ENCODE data around the gene OBSL1.

The OBSL1 gene

DNA sequence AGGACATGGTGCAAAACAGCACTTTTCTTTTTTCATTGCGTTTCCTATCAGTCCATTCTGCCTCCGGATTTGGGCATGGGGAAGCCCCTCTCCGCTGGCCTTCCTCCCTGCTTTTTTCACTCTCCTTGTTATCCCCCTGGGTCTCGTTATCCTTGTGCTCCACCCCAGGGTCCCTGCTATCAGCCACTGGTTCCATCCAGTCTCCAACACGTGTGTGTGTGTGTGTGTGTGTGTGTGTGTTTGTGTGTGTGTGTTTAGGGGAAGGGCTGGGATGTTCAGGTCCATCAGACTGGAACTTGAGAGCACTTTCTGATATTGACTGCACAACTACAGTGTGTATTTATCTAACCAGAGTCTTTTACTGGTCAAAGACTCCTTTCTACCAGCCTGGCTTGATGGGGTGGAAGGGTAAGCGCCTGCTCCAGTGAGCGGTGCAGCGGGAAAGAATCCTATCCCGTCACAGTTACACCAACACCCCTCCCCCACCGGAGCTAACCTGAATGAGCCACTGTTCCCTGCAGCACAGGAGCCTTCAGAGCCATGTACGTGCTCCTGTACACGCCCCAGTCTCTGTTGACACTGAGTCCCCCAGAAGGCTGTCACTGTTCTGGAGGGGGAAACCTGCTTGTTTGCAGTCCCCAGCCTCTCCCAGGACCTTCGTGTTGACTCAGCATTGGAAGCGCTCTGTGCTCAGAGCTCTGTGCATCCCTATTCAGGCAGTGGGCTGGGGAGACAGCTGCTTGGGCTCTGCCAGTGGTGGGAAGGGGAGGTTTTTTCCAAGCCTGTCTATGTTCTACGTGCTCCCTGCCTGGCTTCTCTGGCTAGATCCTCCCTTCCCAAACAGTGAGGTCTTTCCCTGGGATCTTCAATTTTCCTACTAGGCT, 5.4 kb upstream of the OBSL1 start:
- DNase-seq, result peak; percentile 73
- TF ChIP-seq, protein P1, sequence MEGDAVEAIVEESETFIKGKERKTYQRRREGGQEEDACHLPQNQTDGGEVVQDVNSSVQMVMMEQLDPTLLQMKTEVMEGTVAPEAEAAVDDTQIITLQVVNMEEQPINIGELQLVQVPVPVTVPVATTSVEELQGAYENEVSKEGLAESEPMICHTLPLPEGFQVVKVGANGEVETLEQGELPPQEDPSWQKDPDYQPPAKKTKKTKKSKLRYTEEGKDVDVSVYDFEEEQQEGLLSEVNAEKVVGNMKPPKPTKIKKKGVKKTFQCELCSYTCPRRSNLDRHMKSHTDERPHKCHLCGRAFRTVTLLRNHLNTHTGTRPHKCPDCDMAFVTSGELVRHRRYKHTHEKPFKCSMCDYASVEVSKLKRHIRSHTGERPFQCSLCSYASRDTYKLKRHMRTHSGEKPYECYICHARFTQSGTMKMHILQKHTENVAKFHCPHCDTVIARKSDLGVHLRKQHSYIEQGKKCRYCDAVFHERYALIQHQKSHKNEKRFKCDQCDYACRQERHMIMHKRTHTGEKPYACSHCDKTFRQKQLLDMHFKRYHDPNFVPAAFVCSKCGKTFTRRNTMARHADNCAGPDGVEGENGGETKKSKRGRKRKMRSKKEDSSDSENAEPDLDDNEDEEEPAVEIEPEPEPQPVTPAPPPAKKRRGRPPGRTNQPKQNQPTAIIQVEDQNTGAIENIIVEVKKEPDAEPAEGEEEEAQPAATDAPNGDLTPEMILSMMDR (IDR thresholded peaks at IDR 0.05), result no peak
- Mint-ChIP-seq H3K27ac (peak overlapping the region; percentile 88), H3K4me3 (peak overlapping the region; percentile 54), H3K9me3 (no peaks in the 10 kb centered on the region), H3K4me1 (peaks cover 64% of the 10 kb centered on the region), H3K27me3 (ENCODE audit: low read depth, poor library complexity) (peaks cover 17% of the 10 kb centered on the region), H3K36me3 (ENCODE audit: low read depth) (no peaks in the 10 kb centered on the region)

DNA sequence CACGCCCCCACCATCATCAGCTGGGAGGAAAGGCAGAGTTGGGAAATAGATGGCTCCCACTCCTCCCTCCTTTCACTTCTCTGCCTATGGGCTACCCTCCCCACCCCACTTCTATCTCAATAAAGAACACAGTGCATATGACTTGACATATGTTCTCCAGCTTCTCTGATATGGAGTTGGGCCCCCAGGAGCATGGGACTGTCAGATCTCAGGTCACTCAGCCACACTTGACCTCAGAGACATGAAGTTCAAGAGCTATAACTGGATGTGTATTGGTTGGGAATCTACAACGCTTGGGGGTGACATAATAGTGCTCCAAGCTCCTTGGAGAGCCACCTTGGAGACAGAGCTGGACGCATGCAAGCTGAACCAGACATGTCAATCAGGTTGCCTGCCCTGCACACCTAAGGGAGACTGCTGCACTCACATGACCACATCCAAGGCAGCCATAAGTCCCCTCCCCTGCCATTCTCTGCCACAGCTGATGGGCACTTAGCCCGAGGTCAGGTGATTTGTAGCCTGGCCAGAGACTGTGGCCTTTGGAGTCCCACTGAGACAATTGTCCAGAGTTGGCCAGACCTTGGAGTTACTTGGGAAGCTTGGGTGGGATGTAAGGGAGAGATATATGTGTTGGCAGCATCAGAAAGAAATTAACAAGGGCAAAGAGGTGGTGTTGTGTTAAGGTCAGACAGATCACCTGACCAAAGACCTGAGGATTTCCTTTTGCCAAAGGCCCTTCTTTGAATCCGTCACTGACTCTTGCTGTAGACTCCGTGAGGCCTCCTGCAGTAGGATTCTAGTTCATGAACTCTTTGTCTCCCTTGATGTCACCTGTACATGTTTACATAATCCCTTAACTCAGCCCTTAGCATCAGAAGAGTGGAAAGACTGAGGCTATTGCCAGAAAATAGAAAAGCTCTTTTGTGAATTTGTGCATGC, 4.5 kb upstream of the OBSL1 start:
- TF ChIP-seq, protein P1 (IDR thresholded peaks at IDR 0.05), result no peak
- peaks cover 66% of the 10 kb centered on the region for H3K4me1 Mint-ChIP-seq
- no peaks in the 10 kb centered on the region for H3K9me3 Mint-ChIP-seq
- H3K27ac Mint-ChIP-seq, result peak overlapping the region; percentile 88
- peak overlapping the region; percentile 54 for H3K4me3 Mint-ChIP-seq
- H3K27me3 Mint-ChIP-seq (ENCODE audit: low read depth, poor library complexity), result peaks cover 17% of the 10 kb centered on the region
- DNase-seq, result no peak
- no peaks in the 10 kb centered on the region for H3K36me3 Mint-ChIP-seq (ENCODE audit: low read depth)

DNA sequence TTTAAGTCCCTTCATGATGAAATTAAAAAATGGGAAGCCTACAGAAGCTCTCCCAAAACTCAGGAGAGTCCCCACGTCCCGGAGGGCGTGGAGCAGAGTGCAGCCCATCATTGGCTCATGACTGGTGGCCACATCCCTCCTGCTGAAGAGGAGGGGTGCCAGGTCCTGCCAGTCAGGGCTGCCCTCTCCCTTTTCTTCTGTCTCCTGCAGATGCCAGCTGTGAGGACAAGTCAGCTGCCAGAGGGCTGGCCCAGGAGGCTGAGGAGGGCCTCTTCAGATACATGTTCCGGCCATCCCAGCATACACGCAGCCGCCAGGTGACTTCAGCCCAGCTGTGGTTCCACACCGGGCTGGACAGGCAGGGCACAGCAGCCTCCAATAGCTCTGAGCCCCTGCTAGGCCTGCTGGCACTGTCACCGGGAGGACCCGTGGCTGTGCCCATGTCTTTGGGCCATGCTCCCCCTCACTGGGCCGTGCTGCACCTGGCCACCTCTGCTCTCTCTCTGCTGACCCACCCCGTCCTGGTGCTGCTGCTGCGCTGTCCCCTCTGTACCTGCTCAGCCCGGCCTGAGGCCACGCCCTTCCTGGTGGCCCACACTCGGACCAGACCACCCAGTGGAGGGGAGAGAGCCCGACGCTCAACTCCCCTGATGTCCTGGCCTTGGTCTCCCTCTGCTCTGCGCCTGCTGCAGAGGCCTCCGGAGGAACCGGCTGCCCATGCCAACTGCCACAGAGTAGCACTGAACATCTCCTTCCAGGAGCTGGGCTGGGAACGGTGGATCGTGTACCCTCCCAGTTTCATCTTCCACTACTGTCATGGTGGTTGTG, 3.4 kb upstream of the OBSL1 start:
- peaks cover 17% of the 10 kb centered on the region for H3K27me3 Mint-ChIP-seq (ENCODE audit: low read depth, poor library complexity)
- H3K27ac Mint-ChIP-seq, result no peak overlapping the region
- peaks cover 66% of the 10 kb centered on the region for H3K4me1 Mint-ChIP-seq
- TF ChIP-seq, protein P1 (IDR thresholded peaks at IDR 0.05), result no peak
- no peak for DNase-seq
- no peaks in the 10 kb centered on the region for H3K9me3 Mint-ChIP-seq
- H3K36me3 Mint-ChIP-seq (ENCODE audit: low read depth), result peaks cover 2% of the 10 kb centered on the region
- H3K4me3 Mint-ChIP-seq, result no peak overlapping the region

DNA sequence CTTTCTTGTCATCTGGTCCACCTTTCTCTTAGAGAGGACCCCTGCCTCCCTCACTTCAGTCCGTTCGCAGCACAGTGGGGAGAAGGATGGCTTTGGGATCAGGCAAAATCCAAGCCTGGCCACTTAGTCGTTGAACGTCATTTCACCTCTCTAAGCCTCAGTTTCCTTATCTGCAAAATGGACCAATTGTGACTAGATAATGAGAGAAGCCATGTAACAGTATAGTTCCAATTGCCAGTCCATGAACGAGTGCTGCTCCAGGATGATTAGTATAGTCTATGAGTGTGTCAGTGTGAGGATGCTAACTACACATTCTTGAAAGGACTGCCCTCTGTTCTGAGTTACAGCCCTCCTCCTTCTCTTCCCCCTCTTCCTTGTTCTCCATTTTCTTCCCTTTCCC, 1.8 kb upstream of the OBSL1 start:
- peaks cover 65% of the 10 kb centered on the region for H3K4me1 Mint-ChIP-seq
- peaks cover 13% of the 10 kb centered on the region for H3K36me3 Mint-ChIP-seq (ENCODE audit: low read depth)
- TF ChIP-seq, protein P1 (IDR thresholded peaks at IDR 0.05), result no peak
- H3K27ac Mint-ChIP-seq, result peak overlapping the region; percentile 40
- no peak for DNase-seq
- H3K27me3 Mint-ChIP-seq (ENCODE audit: low read depth, poor library complexity), result peaks cover 14% of the 10 kb centered on the region
- peak overlapping the region; percentile 44 for H3K4me3 Mint-ChIP-seq
- H3K9me3 Mint-ChIP-seq, result no peaks in the 10 kb centered on the region

DNA sequence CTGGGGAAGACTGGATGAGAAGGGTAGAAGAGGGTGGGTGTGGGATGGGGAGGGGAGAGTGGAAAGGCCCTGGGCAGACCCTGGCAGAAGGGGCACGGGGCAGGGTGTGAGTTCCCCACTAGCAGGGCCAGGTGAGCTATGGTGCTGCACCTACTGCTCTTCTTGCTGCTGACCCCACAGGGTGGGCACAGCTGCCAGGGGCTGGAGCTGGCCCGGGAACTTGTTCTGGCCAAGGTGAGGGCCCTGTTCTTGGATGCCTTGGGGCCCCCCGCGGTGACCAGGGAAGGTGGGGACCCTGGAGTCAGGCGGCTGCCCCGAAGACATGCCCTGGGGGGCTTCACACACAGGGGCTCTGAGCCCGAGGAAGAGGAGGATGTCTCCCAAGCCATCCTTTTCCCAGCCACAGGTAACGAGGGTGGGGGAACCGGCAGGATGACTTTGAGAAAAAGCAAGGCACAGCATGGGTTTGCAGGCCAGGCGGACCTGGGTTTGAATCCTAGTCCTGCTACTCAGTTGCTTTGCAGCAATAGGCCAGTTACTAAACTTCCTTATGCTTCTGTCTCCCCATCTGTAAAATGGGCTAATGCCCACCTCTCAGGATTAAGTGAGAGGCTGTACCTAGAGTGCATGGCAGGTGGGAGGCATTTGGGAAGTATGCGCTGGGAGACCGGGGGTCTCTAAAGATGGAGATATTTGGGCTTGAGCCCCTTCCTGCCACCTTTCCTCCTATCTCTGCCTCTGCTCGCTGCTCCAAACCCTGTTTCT, 1.1 kb upstream of the OBSL1 start, which contains the start of gene INHA:
Gene INHA, plus strand, starts transcription at position 74 of the 765 bp plus-strand sequence. Its CDS starts 65 bp downstream, at position 139.
- DNase-seq, result no peak
- no peaks in the 10 kb centered on the region for H3K9me3 Mint-ChIP-seq
- H3K27me3 Mint-ChIP-seq (ENCODE audit: low read depth, poor library complexity), result peaks cover 14% of the 10 kb centered on the region
- peaks cover 61% of the 10 kb centered on the region for H3K4me1 Mint-ChIP-seq
- peak within 1 kb of the TSS; percentile 56 for H3K27ac Mint-ChIP-seq
- TF ChIP-seq, protein P1 (IDR thresholded peaks at IDR 0.05), result no peak
- peak within 1 kb of the TSS; percentile 75 for H3K4me3 Mint-ChIP-seq
- peaks cover 21% of the 10 kb centered on the region for H3K36me3 Mint-ChIP-seq (ENCODE audit: low read depth)

All from nephron progenitor cell (in vitro differentiated cells).